NCI-H2196 treated with DMSO at 0.1 percent for 48 hours (cell line): ENCODE measurements around the gene PPP1R3D.

Experiments used
- DNase-seq: peaks from one replicate; lab custom pipeline; 2025; ENCODE audit not compliant: unreplicated experiment; lab: John Stamatoyannopoulos, UW

PPP1R3D gene

DNA sequence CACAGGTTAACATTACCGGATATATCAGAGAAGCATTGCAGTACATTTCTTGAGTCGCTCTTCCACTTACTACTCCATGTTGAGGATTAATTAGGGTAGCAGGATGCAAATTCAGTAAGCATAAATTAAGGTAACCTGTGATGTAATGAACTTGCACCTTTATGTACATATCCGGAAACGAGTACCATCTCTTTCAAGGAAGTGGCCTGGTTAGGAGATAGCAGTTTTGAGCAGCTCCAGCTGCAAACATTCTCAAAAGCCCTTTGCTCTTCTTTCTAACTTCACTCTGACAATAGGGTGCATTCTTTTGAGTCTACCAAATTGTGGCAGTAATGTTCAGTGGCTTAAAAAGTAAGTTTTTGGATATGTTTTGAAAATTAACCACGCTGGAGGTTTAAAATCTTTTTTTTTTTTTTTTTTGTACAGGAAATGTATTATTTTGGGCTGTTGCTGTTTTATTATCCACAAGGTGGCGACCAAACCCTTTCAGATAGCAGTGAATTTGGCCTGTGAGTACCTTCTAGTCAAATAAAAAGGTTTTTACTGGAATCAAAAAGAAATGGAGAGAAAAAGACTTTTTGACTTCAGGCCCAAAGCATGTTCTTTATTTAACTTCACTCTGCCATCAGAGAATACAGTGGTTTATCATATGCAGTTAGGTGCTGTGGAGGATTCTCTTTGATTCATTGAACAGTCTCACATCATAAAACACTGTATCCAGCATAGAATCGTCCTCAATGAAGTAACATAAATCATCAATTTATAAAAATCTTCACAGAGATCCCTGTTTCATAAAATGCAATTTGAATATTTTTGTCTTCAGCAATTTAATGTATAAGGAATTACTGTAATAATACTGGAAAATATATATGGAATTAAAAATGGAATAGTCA, 9.0 kb upstream of the PPP1R3D start:
- peak; percentile 56 for DNase-seq

DNA sequence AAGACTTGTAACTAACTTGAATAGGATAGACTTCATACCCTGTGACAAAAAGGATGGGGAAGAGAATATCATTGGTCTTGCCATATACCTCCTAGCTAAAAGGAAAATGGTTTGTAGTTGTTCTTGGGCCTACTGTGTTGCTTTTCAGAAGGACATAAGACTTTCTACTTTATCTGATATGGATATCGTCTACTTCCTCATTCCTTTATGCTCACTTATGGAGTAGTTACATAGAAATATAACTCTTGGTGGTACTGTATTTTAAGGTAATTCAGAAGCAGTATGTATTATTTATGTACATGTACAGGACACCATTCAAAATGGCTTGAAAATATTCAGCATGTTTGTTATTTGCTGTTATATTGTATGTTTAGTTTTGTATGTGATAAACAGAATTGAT, 8.1 kb upstream of the PPP1R3D start:
- no peak for DNase-seq

- no peak for DNase-seq
Measured at GRCh38 chr20:59947376-59947775, 7.3 kb upstream of the PPP1R3D start.

GRCh38 chr20:59945731-59946130, 5.6 kb upstream of the PPP1R3D start:
- DNase-seq, result no peak

- DNase-seq, result no peak
Measured at GRCh38 chr20:59945175-59945574, 5.1 kb upstream of the PPP1R3D start.

- DNase-seq, result no peak
Measured at GRCh38 chr20:59944726-59945125, 4.6 kb upstream of the PPP1R3D start.

DNA sequence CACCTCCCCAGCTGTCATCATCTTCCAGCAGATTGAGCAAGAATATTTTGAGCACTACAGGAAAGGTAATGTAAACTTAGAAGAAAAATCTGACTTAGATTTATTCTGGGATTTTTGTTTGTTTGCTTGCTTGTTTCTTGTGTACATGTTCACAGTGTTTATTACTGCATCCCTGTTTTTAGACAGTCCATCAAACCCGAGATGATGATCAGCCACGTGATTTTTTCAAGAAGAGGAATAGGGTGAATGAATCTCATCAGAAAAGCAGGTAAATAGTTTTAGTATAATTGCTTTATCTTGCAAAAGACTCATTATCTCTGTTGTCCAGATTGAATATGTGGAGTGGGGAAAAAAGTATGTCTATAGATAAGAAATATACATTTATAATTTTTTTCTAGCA, 2.1 kb upstream of the PPP1R3D start:
- DNase-seq, result no peak

DNA sequence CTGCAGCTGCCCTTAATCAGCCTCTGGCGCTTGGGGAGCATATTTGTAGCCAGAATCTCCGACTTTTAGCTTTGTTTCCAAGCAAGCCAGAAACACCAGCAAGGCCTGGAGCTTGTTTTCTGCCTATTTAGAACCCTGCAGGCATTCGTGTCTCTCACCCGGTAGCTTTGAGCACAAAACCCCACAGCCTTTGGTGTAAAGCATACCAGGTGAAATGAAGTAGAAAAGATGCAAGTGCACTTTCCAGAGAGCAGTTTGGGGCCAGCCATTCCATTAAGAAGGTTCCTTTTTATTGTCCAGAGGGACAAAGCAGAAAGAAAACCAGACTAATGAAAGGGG, 820 bp upstream of the PPP1R3D start:
- no peak for DNase-seq

DNA sequence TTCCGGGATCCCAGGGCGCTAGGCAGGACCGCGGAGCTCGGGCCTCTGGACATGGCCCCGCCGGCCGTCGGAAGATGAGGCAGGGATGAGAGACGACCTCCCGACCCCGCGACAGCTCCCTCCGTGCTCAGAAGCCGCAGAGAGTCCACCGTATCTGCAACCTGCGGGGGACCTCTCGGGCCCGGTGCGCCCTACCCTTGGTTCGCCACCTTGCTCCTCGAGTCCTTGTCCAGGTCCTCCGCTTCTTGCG, 301 bp downstream of the PPP1R3D start:
- no peak for DNase-seq

GRCh38 chr20:59939052-59939878, 840 bp downstream of the PPP1R3D start:
- no peak for DNase-seq

DNA sequence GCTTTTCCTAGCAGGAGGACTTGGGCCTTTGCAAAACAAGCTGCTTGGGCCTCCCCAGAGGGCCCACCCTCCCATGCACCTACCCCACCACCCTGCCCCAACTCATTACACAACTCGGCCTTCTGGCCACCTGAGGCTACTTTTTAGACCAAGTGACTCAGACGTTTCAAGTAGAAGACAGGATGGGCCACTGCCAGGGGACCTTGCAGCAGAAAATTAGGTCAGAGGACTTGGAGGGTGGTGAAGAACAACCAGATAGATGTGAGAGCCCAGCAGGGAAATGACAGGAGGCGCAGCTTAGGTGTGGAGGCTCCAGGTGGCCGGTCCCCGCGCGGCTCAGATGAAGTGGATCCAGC, 1.4 kb downstream of the PPP1R3D start:
- no peak for DNase-seq

DNA sequence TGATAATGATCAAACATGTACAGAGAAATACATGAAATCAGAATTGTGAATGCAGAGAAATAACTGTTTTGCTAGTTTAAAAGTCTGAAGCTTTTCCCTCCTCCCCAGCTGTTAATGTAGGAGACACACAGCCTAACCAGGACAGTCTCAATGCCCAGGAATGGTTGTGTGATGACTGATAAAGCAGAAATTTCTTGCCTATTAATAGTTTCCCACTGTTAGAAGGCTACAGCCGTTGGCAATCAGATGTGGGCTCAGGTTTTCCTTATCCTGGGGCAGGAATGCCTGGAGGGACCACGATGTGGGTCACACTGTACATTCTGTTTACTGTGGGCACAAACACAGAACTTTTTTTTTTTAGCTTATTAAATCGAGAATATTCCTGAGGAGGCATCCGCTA, 1.9 kb downstream of the PPP1R3D start:
- no peak for DNase-seq

DNA sequence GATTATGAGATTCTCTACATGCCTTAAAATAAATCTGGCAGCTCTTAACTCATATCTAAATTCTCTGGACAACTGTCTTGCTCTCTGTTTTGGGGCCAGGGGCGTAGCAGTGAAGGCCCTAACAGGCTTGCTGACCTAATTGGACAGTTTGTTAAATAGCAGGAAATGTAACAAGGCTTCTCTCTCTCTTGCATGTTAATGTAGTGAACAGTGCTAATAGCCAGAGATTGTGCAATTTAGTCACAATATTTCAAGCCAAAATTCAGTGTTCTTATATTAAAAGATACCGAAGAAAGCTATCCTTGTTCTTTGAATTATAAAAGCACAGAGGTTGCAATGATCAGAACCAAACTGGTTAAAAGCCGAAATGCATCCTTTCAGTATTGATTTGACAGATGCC, 3.0 kb downstream of the PPP1R3D start:
- no peak for DNase-seq

DNA sequence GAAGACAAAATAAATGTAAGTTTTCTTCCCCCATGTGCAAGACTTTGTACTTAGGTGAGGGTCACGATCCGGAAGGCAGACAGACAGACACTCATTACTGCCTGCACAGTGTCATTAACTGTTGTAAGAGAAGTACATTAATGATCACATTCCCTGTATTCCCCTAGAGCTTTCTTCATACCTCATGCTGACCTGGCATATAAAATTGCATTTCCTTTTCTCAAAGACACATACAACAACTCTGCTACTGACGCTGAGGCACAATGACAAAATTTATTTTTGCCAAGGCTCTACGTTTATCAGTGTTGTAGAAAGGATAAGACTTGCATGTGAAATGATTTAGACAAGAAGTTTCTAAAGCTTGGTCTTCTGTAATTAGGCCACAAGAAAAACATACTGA, 3.7 kb downstream of the PPP1R3D start:
- DNase-seq, result no peak

GRCh38 chr20:59935457-59936185, 4.5 kb downstream of the PPP1R3D start:
- DNase-seq, result no peak

- DNase-seq, result no peak
Measured at GRCh38 chr20:59933849-59934585, 6.1 kb downstream of the PPP1R3D start.

- DNase-seq, result no peak
Measured at GRCh38 chr20:59933296-59933848, 6.7 kb downstream of the PPP1R3D start, which contains the start of gene SYCP2. Gene SYCP2 (minus strand): TSS chr20:59933637. CDS start chr20:59922413, 11,224 bp downstream.

GRCh38 chr20:59932616-59933295, 7.3 kb downstream of the PPP1R3D start:
- DNase-seq, result no peak

- no peak for DNase-seq
Measured at GRCh38 chr20:59931511-59932312, 8.4 kb downstream of the PPP1R3D start.

DNA sequence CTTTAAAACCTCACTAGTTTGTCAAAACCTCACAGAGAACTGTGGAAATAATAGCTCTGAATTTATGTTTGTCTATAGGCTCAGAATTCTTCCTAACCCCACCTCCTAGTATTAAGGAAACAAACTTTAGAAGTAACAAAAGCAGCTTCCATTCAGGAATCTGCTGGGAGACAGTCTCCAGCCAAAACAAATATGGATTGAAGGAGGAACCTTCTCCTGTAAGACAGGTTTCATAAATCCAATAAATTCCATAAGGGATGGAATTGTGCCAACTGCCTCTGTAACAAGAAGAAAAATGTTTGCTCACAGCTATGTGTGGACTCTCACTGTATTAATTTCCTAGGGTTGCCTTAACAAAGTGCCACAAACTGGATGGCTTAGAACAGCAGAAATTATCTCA, 14.2 kb downstream of the PPP1R3D start:
- DNase-seq, result no peak
